Upper lobe of left lung (tissue), 6 donors: ENCODE results near the gene ABR. TPM values are rescaled to one million over a fixed set of nuclear protein-coding genes. Genes with fewer than 3 reads are reported as not detected.

Experiments
- ATAC-seq, 2 donors: fragments of 200-7000 bp; cut with Tn5 transposase; one replicate each; pipeline ENCODE4 v1.9.1; 2022; ENCODE audit warnings: mild to moderate bottlenecking in 2 of 2, moderate library complexity in 2 of 2; ENCODE audit not compliant: low FRiP score in 2 of 2
- DNase-seq, 2 donors: peaks; one replicate each; pipeline ENCODE4 v3.0.0-alpha.2; 2019 to 2020
- H3K27ac ChIP-seq, 4 donors: fragments of 200-600 bp; sonication (generic); one replicate each; pipeline ENCODE4 v1.5.1; 2016 to 2019
- H3K27me3 ChIP-seq, 4 donors: fragments of 200-600 bp; sonication (generic); one replicate each; pipeline ENCODE4 v1.5.1; 2017 to 2019
- H3K36me3 ChIP-seq, 4 donors: fragments of 200-600 bp; sonication (generic); one replicate each; pipeline ENCODE4 v1.5.1; 2016 to 2019
- H3K4me1 ChIP-seq, 4 donors: fragments of 200-600 bp; sonication (generic); one replicate each; pipeline ENCODE4 v1.5.1; 2018 to 2019
- H3K4me3 ChIP-seq, 4 donors: fragments of 200-600 bp; sonication (generic); one replicate each; pipeline ENCODE4 v1.5.1; 2017 to 2019; ENCODE audit warnings: mild to moderate bottlenecking in 2 of 4, moderate library complexity in 1 of 4
- H3K9me3 ChIP-seq, 4 donors: fragments of 200-600 bp; sonication (generic); one replicate each; pipeline ENCODE4 v1.5.1; 2018 to 2019
- EP300 ChIP-seq, 4 donors: sonication (generic); formaldehyde crosslinking; IDR thresholded peaks; one replicate each; pipeline ENCODE4 v1.5.1; 2017; ENCODE audit warnings: antibody characterized with exemption in 4 of 4, control low read depth in 2 of 4
- POLR2A ChIP-seq, 4 donors: fragments of 450-650 bp; IDR thresholded peaks; one replicate each; pipeline ENCODE4 v1.5.1; 2016 to 2017; ENCODE audit warnings: antibody characterized with exemption in 4 of 4, mild to moderate bottlenecking in 2 of 4
- POLR2AphosphoS5 ChIP-seq, 2 donors: sonication (generic); formaldehyde crosslinking; IDR thresholded peaks; one replicate each; pipeline ENCODE4 v1.5.1; 2017; ENCODE audit warnings: antibody characterized with exemption in 2 of 2
- WGBS, 2 donors: methylation state at CpG; one replicate each; pipeline ENCODE4 v1.1.5; 2017 to 2018; 5-methylcytosine and 5-hydroxymethylcytosine counted together
- total RNA-seq, 6 donors: library from RNA; depleted of rRNA in 4 of 6; stranded (reverse); fragments of >200 nt in 4 of 6; gene quantifications; one replicate each; pipeline versions ENCODE4 v1.1.0 to v1.2.1, GENCODE V29; 2016 to 2021
- TF ChIP-seq, protein P1 (sequence below), 6 experiments: fragments of 450-650 bp in 4 of 6; fragments of 200-600 bp in 2 of 6; sonication (generic) in 2 of 6; IDR thresholded peaks; one replicate each; pipeline ENCODE4 v1.5.1; 2016 to 2019; ENCODE audit warnings: antibody characterized with exemption in 6 of 6
- donor health status: DM: no; HTN: no; CAD: no; lungs with moderate emphysema.
- donor health status: DM: no; HTN: yes; CAD: no; lungs with severe emphysema.

The ABR gene
- total RNA-seq, 6 donors from 2014 or later: 117 to 645 (median 206) TPM

DNA sequence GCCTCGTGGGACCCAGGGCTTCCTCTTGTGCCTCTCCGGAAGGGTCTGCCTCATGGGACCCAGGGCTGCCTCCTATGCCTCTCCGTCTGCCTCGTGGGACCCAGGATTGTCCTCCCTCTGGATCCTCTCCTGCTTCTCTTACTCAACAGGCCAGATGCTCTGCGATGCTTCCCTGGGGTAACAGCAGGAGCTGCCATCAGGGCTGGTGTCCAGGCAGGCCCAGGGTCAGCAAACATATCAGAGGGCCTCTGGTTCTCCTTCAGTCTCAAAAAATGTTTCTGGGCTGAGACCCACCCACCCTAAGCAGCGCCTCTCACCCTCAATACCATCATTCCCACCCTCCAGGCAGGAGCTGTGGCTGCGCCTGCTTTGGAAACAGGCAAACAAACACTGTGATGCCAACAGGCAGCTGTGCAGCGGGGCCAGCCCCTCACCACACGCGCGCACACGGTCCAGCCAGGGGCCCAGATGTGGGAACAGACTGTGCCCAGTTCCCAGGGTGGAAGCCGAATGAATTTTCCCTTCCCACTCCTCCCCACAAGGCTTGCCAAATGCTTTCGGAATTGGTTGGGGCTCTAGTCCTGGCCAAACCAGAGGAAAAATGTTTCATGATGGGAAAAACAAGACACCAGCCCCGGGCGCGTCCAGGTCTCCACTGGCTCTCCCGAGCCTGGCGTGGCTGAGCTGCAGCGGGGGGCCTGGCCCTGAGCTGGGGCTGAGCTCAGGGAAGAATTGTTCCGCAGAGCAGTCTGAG lies 171.6 kb downstream of the ABR start:
- Histone ChIP-seq H3K27ac (peak overlapping the region; percentile 50 to 84 (median 65)), H3K9me3 (no peaks in the 10 kb centered on the region), H3K36me3 (peaks cover 28 to 97% (median 85%) of the 10 kb centered on the region in 4 donors), H3K27me3 (no peaks in the 10 kb centered on the region), H3K4me1 (peaks cover 38 to 58% (median 39%) of the 10 kb centered on the region in 4 donors), H3K4me3 (no peak overlapping the region)
- 77 to 95% methylated on average over 10 to 21 of the region's 21 CpGs for WGBS, 2 donors
- ATAC-seq (peak; percentile 27 to 78), DNase-seq (peak in 1 of 2 donors; percentile 80)
- TF ChIP-seq, protein P1, sequence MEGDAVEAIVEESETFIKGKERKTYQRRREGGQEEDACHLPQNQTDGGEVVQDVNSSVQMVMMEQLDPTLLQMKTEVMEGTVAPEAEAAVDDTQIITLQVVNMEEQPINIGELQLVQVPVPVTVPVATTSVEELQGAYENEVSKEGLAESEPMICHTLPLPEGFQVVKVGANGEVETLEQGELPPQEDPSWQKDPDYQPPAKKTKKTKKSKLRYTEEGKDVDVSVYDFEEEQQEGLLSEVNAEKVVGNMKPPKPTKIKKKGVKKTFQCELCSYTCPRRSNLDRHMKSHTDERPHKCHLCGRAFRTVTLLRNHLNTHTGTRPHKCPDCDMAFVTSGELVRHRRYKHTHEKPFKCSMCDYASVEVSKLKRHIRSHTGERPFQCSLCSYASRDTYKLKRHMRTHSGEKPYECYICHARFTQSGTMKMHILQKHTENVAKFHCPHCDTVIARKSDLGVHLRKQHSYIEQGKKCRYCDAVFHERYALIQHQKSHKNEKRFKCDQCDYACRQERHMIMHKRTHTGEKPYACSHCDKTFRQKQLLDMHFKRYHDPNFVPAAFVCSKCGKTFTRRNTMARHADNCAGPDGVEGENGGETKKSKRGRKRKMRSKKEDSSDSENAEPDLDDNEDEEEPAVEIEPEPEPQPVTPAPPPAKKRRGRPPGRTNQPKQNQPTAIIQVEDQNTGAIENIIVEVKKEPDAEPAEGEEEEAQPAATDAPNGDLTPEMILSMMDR (IDR thresholded peaks at IDR 0.05): no peak
- peak in 1 of 4 donors; percentile 27 for TF ChIP-seq EP300 (IDR thresholded peaks at IDR 0.05)
- peak in 1 of 2 donors; percentile 30 for TF ChIP-seq POLR2AphosphoS5 (IDR thresholded peaks at IDR 0.05)

DNA sequence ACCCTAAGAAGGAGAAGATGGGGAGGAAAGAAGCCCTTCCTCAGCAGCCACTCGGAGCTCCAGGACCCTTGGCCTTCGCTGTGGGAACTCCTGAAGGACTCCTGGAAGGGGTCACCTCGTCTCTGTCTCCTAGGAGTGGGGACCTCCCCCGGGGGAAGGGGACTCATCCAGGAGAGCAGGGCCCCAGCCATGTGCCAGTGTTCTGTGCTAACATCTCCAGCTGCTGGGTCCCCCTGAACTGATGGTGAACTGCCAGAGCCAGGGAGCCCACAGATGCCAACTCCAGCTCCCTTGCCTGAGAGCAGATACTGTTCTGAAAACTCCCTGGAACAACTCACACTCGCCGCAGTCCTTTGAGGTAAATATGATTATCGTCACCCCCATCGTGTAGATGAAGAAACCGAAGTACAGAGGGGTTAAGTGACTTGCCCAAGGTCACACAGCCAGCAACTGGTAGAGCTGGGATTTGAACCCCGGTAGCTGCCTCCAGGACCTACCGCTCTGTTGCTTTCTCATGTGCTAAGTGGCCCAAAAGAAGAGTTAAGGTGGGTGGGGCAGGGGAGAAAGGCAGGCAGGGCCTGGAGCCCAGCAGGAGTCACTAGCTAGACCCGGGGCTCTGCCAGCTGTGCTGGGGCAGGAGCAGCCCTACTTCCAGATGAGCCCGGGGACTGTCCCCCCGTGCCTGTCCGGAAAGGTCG lies 172.3 kb downstream of the ABR start:
- peak in 1 of 2 donors; percentile 60 for DNase-seq
- Histone ChIP-seq H3K36me3 (peaks cover 23 to 97% (median 85%) of the 10 kb centered on the region in 4 donors), H3K27me3 (no peaks in the 10 kb centered on the region), H3K9me3 (no peaks in the 10 kb centered on the region), H3K27ac (peak overlapping the region; percentile 50 to 84 (median 65)), H3K4me1 (peaks cover 42 to 62% (median 45%) of the 10 kb centered on the region in 4 donors), H3K4me3 (no peak overlapping the region)
- 90 to 91% methylated on average over 12 of the region's 16 CpGs for WGBS, 2 donors
- peak in 1 of 2 donors; percentile 2 for ATAC-seq
- TF ChIP-seq POLR2A (IDR thresholded peaks at IDR 0.05): no peak
- TF ChIP-seq, protein P1 (IDR thresholded peaks at IDR 0.05): no peak
- TF ChIP-seq EP300 (IDR thresholded peaks at IDR 0.05): no peak
- no peak for TF ChIP-seq POLR2AphosphoS5 (IDR thresholded peaks at IDR 0.05)

DNA sequence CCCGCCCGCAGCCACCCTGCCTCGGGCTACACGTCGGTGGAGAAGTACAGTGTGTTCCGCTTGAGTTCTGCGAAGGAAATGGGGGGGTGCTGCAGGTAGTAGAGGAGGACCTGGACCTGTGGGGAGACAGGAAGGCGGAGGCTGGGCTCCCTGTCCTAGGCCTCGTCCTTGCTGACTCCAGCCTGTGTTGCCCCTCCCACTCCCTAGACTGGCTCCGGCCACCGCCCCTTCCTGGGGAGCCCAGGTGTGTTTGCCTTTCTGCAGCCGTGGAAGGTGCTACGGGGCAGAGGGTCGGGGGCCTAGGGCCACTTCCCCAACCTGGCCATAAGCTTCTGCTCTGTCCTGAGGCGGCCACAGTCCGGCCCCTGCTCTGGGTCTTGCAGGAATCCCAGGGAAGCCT lies 173.7 kb downstream of the ABR start:
- peak in 1 of 2 donors; percentile 62 for DNase-seq
- 56 to 57% methylated on average over 13 to 16 of the region's 16 CpGs for WGBS, 2 donors
- H3K9me3 ChIP-seq: no peaks in the 10 kb centered on the region
- peaks cover 22 to 96% (median 81%) of the 10 kb centered on the region in 4 donors for H3K36me3 ChIP-seq
- H3K27ac ChIP-seq: peak overlapping the region; percentile 50 to 84 (median 78)
- peak overlapping the region in 1 of 4 donors; percentile 1 for H3K4me3 ChIP-seq
- H3K4me1 ChIP-seq: peaks cover 56 to 76% (median 58%) of the 10 kb centered on the region in 4 donors
- no peak for ATAC-seq
- TF ChIP-seq, protein P1 (IDR thresholded peaks at IDR 0.05): no peak
- TF ChIP-seq POLR2A (IDR thresholded peaks at IDR 0.05) (no peak), POLR2AphosphoS5 (IDR thresholded peaks at IDR 0.05) (no peak), EP300 (IDR thresholded peaks at IDR 0.05) (no peak)
- no peaks in the 10 kb centered on the region for H3K27me3 ChIP-seq

DNA sequence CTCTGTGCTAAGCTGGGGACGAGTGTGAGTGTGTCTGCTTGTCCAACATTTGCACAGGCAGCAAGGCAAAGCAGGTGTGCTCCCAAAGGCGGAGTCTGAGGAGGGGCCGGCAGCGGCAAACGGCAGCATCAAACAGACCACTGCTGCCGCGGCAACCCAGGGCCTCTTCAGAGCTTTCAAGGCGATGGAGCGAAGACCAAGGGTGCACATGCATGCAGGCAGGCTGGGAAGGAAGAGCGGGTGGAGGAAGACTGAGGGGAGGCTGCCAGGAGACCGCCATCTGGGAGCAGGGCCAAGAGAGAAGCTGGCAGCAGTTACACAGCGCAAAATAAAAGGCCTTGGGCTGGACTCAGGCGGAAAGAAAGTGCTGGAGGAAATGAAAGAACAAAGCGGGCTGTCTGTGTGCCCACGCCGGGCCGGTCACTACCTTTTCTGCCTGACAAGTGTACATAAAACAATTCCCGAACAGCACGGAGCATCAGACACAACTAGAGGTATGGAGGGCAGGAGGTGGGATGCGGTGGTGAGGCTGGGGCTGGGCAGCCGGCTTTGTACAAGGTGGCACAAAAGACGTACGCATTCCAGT lies 174.3 kb downstream of the ABR start:
- Histone ChIP-seq H3K27me3 (no peaks in the 10 kb centered on the region), H3K27ac (peak overlapping the region; percentile 50 to 84 (median 78)), H3K9me3 (no peaks in the 10 kb centered on the region), H3K36me3 (peaks cover 23 to 95% (median 78%) of the 10 kb centered on the region in 4 donors), H3K4me3 (peak overlapping the region in 1 of 4 donors; percentile 1), H3K4me1 (peaks cover 57 to 78% (median 63%) of the 10 kb centered on the region in 4 donors)
- WGBS, 2 donors: 40 to 46% methylated on average over 23 of the region's 23 CpGs
- DNase-seq (peak in 1 of 2 donors; percentile 60), ATAC-seq (no peak)
- TF ChIP-seq, protein P1 (IDR thresholded peaks at IDR 0.05): no peak
